Measurements from ENCODE around the gene DIP2C.
"Not testable (repeated sequence)": the region's sequence is repeated elsewhere in the genome, so short reads cannot be mapped to it uniquely, and the experiment has no call there.

DIP2C gene

DNA sequence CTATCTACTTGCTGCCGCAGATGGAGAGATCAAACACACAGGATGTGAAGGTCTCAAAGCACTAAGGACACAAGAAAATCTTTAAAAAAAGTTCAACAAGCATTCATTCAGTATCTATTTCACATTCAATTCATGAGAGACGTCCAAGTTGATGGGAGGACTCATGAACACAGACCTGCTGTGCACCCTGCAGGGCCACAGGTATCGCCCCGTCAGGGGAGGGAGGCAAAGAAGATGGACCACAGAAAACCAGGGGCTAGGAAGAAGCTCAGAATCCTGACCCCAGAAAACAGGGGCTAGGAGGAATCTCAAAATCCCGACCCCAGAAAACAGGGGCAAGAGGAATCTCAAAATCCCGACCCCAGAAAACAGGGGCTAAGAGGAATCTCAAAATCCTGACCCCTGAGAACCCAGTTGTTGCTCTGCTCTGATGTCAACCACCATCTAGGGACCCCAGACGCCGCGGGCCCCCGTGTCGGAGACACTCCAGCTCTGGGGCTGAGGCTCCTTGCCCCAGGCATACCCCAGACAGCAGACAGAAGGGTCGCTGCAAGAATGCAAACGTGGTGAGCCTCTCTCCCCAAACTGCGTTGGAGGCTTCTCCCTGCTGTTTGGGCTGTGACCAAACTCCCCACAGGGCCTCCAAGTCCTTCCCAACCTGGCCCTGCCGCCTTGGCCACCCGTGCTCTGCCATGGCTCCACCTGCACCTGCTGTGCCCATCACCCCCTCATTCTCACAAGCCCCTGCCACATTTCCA lies 197.6 kb downstream of the DIP2C start:
- no peak for DNase-seq

DNA sequence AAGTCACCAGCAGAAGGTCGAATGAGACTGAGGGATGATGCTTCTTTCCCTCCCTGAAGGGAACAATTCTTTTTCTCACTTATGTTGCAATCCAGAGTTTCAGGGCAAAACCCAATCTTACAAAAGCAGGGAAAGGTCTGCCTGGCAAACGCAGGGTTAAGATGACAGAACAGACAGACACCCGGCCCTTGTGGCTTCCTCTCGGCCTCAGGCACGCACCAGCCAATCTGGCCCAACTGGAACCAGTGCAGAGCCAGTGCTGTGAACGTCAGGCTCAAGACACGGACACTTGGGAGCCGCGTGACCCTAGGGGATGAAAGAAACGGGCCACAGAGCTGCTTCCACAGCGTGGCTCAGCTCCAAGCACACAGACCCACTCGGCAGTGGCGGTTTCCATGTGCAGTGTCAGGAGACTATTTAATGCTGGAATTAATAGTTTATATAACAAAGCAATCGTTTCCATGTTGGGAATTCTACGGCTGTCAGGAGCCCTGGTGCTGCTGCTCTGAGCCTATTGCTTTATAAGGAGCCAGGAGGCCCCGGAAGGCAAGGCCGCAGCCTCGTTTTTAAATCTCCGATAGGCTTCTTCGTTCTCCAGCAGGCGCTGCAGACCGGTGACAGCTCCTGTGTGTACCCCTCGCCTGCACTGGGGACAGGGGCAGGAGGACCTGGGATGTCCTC lies 198.4 kb downstream of the DIP2C start:
- no peak for DNase-seq

DNA sequence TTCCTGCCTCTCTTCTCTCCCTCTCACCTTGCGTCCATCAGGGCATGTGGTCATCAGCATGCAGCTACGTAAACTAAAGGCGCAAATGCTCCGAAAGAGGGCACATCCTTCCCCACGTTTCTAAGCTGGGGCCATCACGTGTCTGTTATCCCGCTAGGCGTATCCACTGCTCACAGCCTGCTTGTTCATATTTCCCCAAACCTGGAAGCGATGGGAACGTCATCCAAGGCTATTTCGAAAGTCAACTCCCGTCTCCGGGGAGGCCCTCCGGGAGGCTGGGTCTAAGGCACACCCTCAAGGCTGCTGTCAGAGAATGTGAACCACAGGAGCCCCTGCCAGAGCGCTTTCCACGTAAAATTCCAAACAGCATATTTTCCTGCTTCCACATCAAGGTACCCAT lies 199.2 kb downstream of the DIP2C start:
- DNase-seq: no peak

DNA sequence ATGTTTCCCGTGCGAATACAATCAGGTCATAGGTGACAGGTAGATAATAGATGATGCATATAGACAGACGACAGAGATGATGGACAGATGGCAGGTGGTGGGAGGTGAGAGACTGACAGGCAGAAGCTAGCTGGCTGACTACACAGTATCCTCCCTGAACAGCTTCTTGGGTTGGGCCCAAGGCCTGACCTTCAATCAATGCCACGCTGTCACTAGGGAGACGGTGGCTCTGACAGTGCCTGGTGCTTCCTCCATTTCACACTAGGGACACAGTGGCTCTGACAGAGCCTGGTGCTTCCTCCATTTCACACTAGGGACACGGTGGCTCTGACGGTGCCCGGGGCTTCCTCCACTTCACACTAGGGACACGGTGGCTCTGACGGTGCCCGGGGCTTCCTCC lies 200.1 kb downstream of the DIP2C start:
- no peak for DNase-seq

DNA sequence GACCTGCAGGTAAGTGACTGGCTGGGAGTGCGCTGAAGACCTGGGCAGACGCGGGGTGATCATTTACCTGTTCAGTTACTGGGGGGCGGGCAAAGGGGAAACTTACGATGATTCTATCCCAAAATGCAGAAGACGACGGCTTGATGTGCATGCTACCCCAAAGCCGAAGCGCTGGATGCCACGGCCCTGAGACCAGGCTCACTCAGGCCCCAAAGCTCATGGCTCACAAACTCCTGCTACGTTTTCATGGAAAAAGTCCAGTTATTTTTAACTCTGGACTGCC lies 200.6 kb downstream of the DIP2C start:
- DNase-seq: no peak

DNA sequence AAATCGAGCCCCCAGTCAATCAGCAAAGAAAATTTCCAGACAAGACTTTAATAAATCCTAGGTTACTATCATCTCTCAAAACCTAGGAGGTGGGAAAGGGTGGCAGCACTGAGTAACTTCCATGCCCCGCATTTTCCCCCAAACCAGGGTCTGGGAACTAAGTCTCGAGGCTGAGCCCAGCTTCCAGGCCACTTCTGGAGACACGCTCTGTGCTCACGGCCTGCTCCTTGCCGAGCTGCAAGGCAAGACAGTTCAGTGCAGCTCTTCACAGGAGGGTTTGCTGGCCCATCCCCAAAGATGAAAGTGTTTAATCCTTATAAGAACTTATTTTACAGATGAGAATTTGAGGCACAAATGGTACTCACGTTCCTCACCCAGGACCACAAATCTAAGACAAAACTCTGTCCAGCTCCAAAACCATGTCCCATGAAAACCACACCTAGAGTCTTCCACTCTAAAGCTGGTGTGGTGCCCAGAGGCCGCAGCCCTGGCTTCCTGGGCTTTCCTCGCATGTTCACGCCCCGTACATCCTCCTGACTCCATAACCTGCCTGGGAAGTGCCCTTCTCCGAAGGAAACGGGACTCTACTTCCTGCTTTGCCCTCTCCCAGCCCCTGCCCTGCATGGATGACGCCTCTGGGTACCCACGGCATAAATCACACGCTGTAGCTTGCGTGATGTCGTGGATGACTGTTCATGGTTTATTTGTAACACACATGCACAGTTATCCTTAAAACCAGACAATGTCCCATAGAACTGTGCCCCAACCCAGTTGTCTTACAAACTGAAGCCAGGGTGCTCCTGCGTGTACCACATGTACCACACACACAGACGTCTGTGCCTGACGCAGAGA lies 201.2 kb downstream of the DIP2C start:
- DNase-seq: no peak

DNA sequence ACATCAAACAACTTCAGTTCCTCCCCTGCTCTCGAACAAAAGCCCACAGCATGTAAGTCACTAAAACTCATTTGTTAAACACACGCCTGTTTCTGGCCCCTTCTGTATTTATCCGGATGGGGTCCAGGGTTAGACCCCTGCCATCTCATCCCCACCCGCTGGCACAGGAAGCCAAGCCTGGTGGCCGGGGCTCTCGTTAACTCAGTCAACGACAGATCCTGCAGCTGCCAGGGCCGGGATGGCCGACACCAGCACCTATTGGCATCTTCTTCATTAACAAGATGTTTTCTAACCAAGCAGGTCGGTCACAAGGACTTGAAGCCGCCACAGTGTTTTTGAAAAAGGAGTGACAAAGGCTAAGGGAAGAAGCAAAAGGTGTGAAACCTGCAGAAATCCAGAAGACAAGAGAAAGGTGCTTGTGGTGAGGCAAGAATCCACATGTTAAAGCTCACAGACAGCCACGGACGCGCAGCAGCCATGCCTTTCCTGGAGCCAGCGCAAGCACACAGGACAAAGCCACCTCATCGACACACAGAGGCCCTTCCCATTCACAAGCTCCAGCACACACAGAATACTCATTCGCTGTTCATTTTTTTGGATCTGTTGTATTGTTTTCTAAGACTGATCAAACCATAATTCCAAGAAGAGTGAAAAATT lies 202.7 kb downstream of the DIP2C start:
- DNase-seq: no peak

DNA sequence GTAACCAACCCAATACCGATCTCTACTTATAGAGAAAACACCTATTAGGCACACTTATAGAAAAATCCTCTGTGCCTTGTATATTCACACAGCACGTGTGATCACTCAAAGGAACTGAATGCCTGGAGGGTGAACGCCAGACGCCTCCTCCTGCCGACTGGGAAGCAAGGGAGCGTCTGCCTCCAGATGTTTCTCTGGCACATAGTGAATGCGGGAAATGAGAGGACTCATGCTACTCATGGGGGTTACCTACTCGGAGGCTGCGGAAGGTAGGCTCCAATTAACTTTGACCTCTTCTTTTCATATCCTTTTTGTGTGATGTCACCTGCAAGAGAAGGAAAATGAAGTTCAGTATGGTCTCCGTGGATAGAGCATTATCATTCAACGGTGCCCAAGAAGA lies 203.3 kb downstream of the DIP2C start:
- DNase-seq: no peak

DNA sequence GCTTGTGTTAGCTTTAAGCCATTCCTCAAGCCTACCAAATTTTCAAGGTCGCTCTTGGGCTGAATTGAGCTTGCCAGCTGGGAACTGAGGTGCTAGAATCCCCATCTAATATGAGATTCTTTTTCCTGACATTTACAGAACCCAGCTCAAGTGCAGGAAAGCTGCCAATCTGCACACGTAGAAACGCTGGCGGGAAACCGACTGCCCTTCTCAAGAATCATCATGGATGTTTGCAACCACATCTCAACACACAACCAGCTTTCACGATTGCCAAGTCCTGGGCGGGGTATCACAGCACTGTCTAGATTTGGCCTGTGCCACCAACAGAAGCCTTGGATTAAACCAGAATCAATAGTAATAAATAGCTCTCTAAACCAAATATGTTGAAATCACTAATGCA lies 203.7 kb downstream of the DIP2C start:
- no peak for DNase-seq

DNA sequence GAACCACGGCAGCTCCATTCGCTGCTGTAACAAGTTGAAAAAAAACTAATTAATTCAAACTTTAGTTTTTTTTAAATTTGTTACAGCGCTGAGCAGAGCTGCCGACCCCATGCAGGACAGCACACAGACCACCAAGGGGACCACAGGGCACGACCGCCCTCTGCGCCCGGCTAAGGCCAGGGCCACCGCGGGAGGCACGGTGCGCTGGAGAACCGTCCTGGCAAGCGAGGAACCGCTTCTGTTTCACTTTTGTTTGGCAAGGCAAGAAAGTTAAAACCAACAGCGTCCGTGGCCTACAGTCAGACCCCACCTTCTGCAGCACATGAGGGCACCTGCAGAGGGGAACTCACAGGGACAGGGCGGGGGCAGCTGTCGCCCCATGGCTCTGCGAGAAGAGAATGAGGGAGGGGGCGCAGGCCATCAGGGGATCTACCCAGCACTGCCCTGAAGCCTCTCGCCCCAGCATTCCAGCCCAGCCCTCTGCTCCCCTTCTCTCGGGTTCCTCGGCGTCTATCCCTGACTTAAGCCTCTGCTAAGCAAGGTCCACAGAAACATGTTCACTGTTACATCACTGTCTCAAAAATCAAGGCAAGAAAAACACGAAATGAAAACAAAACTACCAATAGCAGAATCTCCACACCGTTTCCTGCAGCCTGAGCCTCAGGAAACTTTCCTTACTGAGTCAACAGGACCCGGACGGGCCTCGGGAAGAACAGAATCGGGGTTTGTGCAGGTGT lies 204.4 kb downstream of the DIP2C start:
- DNase-seq: peak; percentile 19

DNA sequence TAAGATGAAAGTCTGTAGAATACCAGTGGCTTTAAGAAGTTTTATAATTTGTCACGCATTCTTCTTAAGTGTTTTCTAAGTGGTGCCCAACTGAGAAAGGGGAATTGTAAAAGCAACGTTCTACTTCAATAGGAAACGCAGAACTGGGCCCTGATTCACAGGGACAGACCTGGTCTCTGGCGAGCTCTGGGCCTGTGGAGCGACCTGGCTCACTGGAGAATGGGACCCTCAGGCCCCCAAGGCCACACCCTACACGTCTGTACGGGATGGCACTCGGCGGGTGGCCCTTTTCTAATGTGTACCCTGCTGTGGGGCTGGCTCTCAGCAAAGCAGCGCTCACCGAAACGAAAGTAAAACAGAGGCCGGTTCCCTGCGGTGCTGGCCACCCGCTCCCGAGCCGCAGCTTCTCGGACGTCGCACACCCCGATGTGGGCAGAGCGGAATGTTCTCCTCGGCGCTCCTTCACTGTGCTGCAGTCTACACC lies 205.0 kb downstream of the DIP2C start:
- peak; percentile 42 for DNase-seq

DNA sequence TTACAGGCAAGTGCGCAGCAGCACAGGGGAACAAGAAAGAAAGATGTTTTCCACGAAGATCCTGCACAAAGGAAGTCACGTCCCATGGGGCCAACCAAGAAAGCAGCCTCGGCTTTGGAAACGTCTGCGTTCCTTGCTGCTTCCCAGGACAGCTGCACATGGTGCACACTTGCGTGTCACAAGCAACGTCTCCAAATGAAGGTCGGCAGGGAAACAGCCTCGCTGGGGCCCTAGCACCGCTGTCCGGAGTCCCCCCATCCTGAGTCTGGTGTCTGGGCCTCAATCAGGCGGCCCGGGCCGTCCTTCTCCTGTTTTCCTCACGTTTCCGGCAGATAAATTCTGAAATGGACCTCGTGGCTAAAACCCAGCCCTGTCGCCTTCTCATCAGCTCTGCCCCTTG lies 206.2 kb downstream of the DIP2C start:
- DNase-seq: no peak

DNA sequence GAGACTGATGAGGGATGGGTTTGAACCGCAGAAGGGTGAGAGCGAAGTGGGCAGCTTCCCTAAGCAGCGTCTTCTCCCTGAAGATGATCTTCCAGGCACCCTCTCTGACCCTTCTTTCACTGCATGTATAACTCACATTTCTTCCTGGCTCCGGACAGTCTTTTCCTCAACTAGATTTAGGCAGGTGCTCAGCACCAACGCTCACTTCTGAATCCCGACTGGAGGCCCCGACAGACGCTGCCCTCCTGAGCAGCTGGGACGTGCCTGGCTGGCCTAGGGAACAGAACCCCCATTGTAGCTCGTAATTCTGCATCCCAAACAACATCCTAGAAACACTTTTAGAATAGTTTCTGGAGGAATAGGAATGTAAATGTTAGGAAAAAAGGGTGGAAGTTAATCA lies 206.6 kb downstream of the DIP2C start:
- no peak for DNase-seq

DNA sequence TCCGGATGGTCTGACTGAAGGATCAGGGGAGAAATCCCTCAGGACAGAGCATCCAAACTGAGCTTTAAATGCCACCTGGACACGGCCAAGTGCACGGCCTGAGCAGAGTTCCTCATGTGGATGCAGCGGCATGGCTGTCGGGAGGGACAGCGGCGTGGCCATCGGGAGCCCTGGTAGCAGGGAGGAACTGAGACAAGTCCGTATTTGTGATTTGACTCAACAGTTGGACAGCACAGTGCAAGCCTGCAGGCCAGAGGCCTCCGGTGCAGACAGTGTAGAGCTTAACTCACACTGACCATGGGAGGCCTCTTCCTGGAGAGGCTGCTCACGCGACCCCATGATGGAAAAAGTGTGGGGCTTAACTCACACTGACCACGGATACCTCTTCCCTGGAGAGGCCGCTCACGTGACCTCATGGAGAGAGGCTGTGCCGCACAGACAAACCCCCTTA lies 207.4 kb downstream of the DIP2C start:
- no peak for DNase-seq

DNA sequence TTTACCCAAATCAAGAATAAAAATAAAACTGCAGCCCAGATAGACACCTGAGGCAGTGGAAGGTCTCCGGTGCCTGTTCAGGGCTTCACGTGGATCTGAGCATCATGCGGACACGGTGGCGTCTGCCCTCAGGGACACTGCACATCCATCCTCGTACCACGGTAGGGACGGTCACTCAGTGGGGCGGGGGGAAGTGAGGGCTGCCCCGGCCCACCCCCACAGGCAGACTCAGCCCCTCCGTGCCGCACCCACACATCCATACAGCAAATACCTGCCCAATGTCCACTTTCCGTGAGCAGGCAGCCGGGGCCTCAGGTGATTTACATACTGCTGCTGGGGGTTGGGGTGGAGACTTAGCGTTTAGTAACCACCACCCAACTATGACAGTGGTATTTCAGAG lies 207.8 kb downstream of the DIP2C start:
- DNase-seq: no peak

DNA sequence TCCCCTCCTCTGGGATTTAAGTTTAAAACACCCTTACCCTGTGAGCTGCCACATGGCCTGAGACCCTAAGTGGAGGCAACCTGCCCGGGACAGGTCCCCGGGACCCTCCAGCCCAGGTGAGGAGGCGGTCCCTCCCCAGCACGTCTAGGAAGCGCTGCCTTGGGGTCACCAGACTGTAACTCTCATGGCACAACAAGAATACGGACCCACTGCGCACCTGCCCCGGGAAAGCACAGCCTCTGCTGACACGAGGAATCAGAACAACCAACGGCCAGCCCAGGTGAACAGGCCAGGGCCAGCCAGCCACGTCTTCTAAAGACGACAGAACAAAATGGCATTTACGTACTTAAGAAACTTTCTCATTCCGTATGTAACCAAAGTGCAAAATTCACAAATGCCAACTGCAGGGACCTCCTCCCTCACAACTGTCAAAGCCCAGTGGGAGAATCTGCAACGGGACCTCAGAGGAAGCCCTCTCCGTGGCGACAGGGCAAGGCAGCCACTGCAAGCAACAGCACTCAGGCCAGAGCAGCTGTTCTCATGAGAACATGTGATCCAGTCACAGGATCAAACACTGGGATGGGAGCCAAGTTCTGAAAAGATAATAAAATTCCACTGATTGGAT lies 208.4 kb downstream of the DIP2C start:
- DNase-seq: no peak

DNA sequence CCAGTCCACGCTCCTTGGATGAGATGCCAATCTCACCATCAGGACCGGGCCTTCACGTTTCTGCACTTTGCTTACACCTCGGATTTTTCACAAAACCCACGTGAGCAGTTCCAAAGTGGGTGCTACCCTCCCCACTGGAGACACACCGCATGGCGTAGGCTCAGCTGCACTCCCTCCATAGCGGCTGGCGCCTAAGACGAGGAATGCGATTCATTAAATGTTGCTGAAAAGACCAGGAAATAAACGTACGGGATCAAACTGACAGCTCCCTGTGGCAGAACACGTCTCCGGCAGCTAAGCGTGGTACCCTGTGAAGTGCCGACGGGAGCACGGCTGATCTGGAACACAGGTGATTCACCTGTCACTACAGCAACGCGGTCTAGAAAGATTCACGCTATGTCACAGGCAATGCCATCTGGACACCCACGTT lies 209.0 kb downstream of the DIP2C start:
- DNase-seq: no peak

DNA sequence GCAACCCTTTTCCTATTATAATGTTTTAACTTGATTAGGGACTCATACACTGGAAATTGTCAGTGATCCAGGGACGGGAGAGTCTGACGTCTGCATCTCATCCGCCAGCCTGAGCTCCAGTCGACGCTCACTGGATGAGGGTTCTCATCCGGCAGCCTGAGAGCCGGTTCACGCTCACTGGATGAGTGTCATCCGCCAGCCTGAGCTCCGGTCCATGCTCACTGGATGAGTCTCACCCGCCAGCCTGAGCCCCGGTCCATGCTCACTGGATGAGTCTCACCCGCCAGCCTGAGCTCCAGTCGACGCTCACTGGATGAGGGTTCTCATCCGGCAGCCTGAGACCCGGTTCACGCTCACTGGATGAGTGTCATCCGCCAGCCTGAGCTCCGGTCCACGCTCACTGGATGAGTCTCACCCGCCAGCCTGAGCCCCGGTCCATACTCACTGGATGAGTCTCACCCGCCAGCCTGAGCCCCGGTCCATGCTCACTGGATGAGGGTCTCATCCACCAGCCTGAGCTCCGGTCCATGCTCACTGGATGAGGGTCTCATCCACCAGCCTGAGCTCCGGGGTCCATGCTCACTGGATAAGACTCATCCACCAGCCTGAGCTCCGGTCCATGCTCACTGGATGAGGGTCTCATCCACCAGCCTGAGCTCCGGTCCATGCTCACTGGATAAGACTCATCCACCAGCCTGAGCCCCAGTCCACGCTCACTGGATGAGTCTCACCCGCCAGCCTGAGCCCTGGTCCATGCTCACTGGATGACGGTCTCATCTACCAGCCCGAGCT lies 209.6 kb downstream of the DIP2C start:
- not testable (repeated sequence) for DNase-seq

DNA sequence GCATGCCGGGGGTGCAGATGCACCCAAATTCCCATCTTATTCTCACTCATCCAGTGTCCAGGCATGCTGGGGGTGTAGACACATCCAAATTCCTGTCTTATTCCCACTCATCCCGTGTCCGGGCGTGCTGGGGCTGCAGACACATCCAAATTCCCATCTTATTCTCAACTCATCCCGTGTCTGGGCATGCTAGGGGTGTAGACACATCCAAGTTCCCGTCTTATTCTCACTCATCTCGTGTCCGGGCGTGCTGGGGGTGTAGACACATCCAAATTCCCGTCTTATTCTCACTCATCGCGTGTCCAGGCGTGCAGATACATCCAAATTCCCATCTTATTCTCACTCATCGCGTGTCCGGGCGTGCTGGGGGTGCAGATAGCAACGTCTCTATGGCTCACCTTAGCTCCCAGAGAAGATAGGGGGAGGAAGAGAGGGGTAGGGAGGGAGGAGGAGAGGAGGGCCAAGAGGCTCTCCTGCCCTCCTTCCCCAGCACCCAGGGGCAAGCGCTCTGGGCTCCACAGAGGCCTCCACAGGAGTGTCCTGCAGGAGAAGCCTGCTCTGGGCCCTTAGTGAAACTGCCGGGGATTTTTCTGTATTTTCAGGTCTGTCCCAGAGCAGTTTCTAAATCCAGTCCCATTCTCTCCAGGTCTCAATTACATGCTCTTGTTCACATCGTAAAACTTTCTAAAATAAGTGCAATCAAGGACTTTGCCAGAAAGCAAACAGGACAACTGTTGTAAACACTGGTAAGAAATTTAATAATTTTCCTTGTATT lies 210.8 kb downstream of the DIP2C start:
- no peak for DNase-seq

DNA sequence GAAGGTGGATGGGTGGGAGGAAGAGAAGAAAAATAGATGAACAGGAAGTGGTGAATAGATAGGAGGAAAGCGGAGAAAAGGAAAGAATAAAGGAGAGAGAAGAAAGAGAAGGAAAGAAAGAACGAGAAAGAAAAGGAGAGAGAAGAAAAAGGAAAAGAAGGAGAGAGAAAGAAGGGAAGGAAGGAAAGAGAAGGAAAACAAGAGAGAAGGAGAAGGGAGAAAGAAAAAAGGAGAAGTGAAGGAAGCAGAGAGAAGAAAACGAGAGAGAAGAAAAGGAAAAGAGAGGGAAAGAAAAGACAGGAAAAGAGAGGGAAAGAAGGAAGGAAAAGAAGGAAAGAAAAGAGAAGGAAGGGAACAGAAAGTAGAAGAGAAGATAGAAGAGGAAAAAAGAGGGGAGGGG lies 211.8 kb downstream of the DIP2C start:
- DNase-seq: no peak

DNA sequence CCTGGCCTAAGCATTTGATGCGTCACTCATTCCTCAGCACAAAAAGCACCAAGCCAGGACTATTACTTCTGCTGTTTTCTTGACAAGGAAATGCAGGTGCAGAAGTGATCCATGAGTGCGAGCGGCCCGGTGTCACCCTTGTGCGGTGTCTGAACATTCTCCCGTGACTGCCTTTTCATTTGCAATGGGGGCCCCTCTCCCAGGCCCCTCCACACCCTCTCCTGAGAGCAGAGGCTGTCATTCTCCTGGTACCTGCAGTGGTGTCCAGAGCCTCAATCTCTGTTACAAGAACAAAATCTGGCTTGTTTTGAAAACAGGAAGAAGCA lies 213.1 kb downstream of the DIP2C start:
- no peak for DNase-seq

Data from suppressor macrophage treated with lipopolysaccharide for 4 hours (primary cell).